Smooth muscle cell of the coronary artery (primary cell): ENCODE measurements around the gene OS9. TPM values are rescaled to one million over a fixed set of nuclear protein-coding genes. Genes with fewer than 3 reads are reported as not detected.

Experiments used
- total RNA-seq: library from RNA; depleted of rRNA; stranded (reverse); fragments of >200 nt; gene quantifications from 2 replicates; pipeline ENCODE4 v1.2.3, GENCODE V29; 2014; ENCODE audit warnings: low replicate concordance

Gene OS9
- 233 and 545 TPM in 2 replicates for total RNA-seq

GRCh38 chr12:57693659-57694458, at the start of gene OS9:
OS9 (plus strand) TSS chr12:57694132; CDS start chr12:57694162, 30 bp downstream.

GRCh38 chr12:57738661-57739237, 44.8 kb downstream of the OS9 start, which contains the start of gene AGAP2:
AGAP2 (minus strand) TSS chr12:57738742; CDS start chr12:57738246, 496 bp downstream.

DNA sequence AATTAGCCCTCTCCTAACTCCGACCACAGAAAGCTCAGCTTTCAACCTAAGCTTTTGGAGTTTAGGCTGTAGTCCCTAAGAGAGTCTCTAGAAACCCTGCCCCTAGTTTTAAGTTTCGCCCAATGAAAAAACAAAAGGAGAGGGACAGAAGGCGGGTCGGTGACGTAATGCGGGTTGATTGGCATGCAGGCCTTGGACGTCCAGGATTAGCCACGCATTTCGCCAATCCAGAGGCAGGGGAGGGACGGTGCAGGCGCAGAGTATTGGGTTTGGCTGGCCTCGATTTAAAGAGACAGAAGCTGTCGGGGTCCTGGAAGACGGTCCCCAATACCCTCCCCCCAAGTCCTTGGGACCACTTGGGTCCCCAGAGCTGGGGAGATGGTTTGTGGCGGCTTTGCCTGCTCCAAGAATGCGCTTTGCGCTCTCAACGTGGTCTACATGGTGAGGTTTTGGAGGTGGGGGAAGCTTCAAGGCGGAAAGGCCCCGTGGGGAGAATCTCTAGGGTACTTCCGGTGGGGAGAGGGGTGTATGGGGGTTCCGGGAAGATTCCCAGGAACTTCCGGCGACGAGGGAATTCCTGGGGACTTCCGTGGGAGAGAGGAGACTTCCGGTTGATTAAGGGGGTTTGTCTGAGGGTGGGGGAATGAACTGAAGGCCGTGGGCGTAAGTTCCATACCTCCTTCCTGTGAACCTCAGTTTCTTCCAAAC, 51.0 kb downstream of the OS9 start, which contains the start of gene TSPAN31:
TSS of gene TSPAN31 (plus strand) at position 263 of the 708 bp plus-strand sequence. CDS start at position 379, 116 bp downstream.

DNA sequence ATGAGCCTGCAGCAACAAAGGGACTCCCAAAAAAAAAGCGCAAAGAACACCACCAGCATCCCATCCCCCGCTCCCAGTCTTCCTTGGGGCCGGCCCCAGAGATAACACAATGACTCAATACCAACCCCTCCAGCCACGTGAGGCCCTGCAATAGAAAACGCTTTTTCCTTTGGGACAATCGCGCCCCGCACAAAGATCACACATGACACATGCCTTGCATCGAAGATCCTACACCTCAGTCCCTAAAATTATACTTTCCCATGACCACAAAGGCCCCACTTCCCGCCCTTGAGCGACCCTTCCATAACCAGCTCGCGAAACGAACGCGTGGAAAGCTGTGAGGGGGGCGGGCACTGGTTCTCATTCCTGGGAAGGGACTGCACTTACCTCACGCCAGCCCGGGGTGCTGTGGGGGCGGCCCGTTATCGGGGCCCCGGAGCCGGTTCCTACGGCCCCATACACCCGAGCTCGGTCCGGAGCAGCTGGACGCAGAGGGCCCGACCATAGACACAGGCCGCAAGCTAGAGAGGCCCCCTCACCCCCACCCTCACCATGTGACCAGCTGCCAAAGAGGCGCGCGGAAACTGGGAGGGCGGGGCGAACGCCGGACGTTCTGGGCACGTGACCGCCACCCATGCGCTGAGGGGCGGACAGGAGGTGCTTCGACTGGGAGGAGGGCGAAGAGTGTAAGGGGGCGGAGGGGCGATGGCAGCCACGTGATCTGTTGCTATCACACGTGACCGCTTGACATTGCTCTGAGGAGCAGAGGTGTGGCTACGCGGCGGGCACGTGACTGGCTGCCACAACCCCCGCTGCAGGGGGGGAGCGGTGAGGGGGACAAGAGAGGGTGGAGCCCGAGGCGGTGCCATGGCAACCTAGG, 58.1 kb downstream of the OS9 start, which contains the start of gene CDK4:
TSS of gene CDK4 (minus strand) at position 523 of the 880 bp plus-strand sequence. CDS start 593 bp downstream, outside the sequence.

GRCh38 chr12:57754411-57755193, 60.7 kb downstream of the OS9 start, which contains the start of gene MARCHF9:
MARCHF9 (plus strand) TSS chr12:57755103; CDS start chr12:57755529, 426 bp downstream.

DNA sequence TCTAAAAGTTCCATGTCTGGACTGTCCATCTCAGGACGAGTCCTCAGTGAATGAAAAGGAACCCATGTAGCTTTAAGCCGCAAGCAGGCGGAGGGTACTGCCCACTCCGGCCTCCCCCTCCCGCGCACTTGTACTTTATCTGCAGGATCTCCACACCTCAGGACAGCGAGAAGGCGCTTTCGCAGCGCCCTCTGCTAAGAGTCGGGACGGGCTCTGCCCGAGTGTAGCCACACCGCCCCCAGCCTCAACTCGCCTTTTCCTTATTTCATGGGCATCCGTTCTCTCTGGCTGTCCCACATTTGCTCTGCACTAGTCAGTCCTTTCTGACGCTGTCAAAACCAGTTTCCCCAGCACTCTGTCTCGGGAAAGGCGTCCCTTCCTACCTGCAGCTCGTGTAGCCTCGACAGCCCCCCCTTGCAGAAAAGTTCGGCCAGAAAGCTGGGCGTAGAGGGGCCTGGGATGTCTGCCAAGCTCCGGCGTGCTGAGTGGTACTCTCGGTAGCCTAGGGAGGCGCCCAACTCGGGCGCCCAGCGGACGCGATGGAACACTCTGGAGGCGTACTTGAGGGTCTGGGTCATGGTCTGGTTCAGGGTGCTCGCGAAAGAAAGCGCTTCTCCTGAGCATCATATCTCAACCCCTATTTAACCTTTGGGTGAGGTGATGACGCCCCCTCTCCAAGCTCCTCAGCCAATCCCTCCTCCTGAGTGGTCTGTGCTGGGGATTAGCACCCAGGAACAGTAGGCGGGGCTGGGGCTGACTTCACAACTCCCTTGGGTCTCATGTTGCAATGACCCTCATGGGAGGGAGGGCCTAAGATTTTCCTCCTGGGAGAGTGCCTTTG, 72.8 kb downstream of the OS9 start, which contains the start of gene CYP27B1:
TSS of gene CYP27B1 (minus strand) at position 615 of the 841 bp plus-strand sequence. CDS start at position 578, 37 bp downstream.

Other genes with a start within 250 kb of the OS9 start
- gene INHBE, start 238.8 kb upstream of the OS9 start, total RNA-seq: 1.3 and 2.5 TPM in 2 replicates
- gene GLI1, start 234.3 kb upstream of the OS9 start, total RNA-seq: 0.23 and 0.38 TPM in 2 replicates
- gene ARHGAP9, start 214.3 kb upstream of the OS9 start, total RNA-seq: 0.30 TPM in 1 of 2 replicates, not detected in the other
- 146 and 254 TPM in 2 replicates for gene MARS1, start 206.1 kb upstream of the OS9 start, total RNA-seq
- gene DDIT3, start 173.6 kb upstream of the OS9 start, total RNA-seq: 44.0 and 89.6 TPM in 2 replicates
- 2.9 and 4.0 TPM in 2 replicates for gene MBD6, start 171.3 kb upstream of the OS9 start, total RNA-seq
- gene DCTN2, start 146.9 kb upstream of the OS9 start, total RNA-seq: 57.0 and 81.7 TPM in 2 replicates
- 0.15 and 0.23 TPM in 2 replicates for gene KIF5A, start 144.1 kb upstream of the OS9 start, total RNA-seq
- 5.9 and 13.3 TPM in 2 replicates for gene PIP4K2C, start 102.9 kb upstream of the OS9 start, total RNA-seq
- 6.4 and 8.5 TPM in 2 replicates for gene DTX3, start 89.3 kb upstream of the OS9 start, total RNA-seq
- 17.0 and 23.8 TPM in 2 replicates for gene ARHGEF25, start 82.7 kb upstream of the OS9 start, total RNA-seq
- 1.3 and 5.6 TPM in 2 replicates for gene B4GALNT1, start 60.9 kb upstream of the OS9 start, total RNA-seq
- 0.23 and 0.30 TPM in 2 replicates for gene AGAP2, start 44.6 kb downstream of the OS9 start, total RNA-seq
- gene TSPAN31, start 50.9 kb downstream of the OS9 start, total RNA-seq: 59.8 and 69.0 TPM in 2 replicates
- 177 and 178 TPM in 2 replicates for gene CDK4, start 58.2 kb downstream of the OS9 start, total RNA-seq
- 3.4 and 4.7 TPM in 2 replicates for gene MARCHF9, start 61.0 kb downstream of the OS9 start, total RNA-seq
- 0.68 TPM in 1 of 2 replicates, not detected in the other for gene CYP27B1, start 72.9 kb downstream of the OS9 start, total RNA-seq
- 5.0 and 7.0 TPM in 2 replicates for gene METTL1, start 78.0 kb downstream of the OS9 start, total RNA-seq
- gene EEF1AKMT3, start 78.5 kb downstream of the OS9 start, total RNA-seq: 7.8 and 8.5 TPM in 2 replicates
- 6.7 and 16.8 TPM in 2 replicates for gene TSFM, start 88.7 kb downstream of the OS9 start, total RNA-seq
- gene AVIL, start 124.6 kb downstream of the OS9 start, total RNA-seq: 1.4 and 11.6 TPM in 2 replicates
- 54.6 and 198 TPM in 2 replicates for gene CTDSP2, start 152.6 kb downstream of the OS9 start, total RNA-seq
- gene ATP23, start 247.4 kb downstream of the OS9 start, total RNA-seq: 3.0 and 10.9 TPM in 2 replicates